Body of pancreas (tissue), 4 donors: ENCODE results near the gene MPDZ.

Experiments used
- CTCF ChIP-seq, 7 experiments: fragments of 450-650 bp in 4 of 7; fragments of 200-600 bp in 3 of 7; sonication (generic) in 3 of 7; IDR thresholded peaks; one replicate each; pipeline ENCODE4 v1.5.1; 2016 to 2019; ENCODE audit warnings: antibody characterized with exemption in 7 of 7
- POLR2A ChIP-seq, 3 donors: fragments of 450-650 bp; IDR thresholded peaks; one replicate each; pipeline ENCODE4 v1.6.1; 2016; ENCODE audit warnings: antibody characterized with exemption in 3 of 3, mild to moderate bottlenecking in 2 of 3

DNA sequence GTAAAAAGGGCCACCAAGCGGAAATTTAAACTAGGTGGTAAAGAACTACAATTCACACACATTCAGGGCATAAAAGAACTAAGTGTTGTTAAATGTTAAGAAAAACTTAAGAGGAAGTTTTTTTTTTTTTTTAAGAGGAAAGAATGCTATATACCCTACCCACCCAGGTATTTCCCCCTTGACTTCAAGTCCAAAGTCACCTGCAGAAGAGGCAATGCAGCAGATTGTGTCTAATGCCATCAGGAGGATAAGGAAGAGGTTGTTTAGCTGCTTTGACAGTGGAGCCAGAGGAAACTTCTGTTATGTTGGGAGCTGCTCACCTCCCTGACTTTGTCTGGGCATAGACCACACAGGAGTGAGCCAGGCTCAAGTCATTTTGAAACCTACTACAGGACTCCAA is 69.2 kb downstream of the MPDZ start:
- TF ChIP-seq CTCF (IDR thresholded peaks at IDR 0.05) (no peak), POLR2A (IDR thresholded peaks at IDR 0.05) (no peak)
